HepG2 (cell line): ENCODE measurements around the gene CRAT. TPM values are rescaled to one million over a fixed set of nuclear protein-coding genes. Genes with fewer than 3 reads are reported as not detected.
A peak's percentile ranks its signal among the peaks of the same experiment; 100 is the strongest.

ENCODE experiments used
- ATF5 ChIP-seq: sonication (generic); formaldehyde crosslinking; IDR thresholded peaks from 2 replicates; pipeline ENCODE4 v1.4.0; 2020; ENCODE audit warnings: mild to moderate bottlenecking, low read depth, missing genetic modification reagents
- DMAP1 ChIP-seq: IDR thresholded peaks from 2 replicates; pipeline ENCODE4 v1.6.1; 2016
- DMTF1 ChIP-seq: sonication (generic); formaldehyde crosslinking; IDR thresholded peaks from 2 replicates; pipeline ENCODE4 v1.4.0; 2020; ENCODE audit warnings: mild to moderate bottlenecking, missing genetic modification reagents
- HMGXB4 ChIP-seq, 2 experiments: sonication (generic) in 1 of 2; formaldehyde crosslinking in 1 of 2; IDR thresholded peaks; 2 replicates each; pipeline versions ENCODE4 v1.4.0 to v1.6.1; 2018 to 2020; ENCODE audit warnings: missing genetic modification reagents in 2 of 2, borderline replicate concordance in 1 of 2, low read depth in 1 of 2, mild to moderate bottlenecking in 1 of 2, missing biosample characterization in 1 of 2
- HNF1B ChIP-seq: sonication (generic); formaldehyde crosslinking; IDR thresholded peaks from 2 replicates; pipeline ENCODE4 v1.5.1; 2020; ENCODE audit warnings: mild to moderate bottlenecking, moderate library complexity, missing genetic modification reagents
- HOMEZ ChIP-seq: IDR thresholded peaks from 2 replicates; pipeline ENCODE4 v1.6.1; 2016; ENCODE audit warnings: low read depth
- KDM1A ChIP-seq: IDR thresholded peaks from 2 replicates; pipeline ENCODE4 v1.6.1; 2016; ENCODE audit warnings: missing compliant biosample characterization
- MYPOP ChIP-seq: sonication (generic); formaldehyde crosslinking; IDR thresholded peaks from 2 replicates; pipeline ENCODE4 v1.8.1; 2023; ENCODE audit warnings: mild to moderate bottlenecking, moderate library complexity, missing genetic modification reagents
- POLR2AphosphoS5 ChIP-seq: IDR thresholded peaks from 2 replicates; pipeline ENCODE4 v1.6.1; 2012; ENCODE audit warnings: low read depth, low read length
- RARA ChIP-seq: IDR thresholded peaks from 2 replicates; pipeline ENCODE4 v1.6.1; 2016; ENCODE audit warnings: missing genetic modification reagents, missing compliant biosample characterization
- SRF ChIP-seq: IDR thresholded peaks from 2 replicates; pipeline ENCODE4 v1.6.1; 2011; ENCODE audit warnings: mild to moderate bottlenecking, low read depth, low read length, moderate library complexity
- USF2 ChIP-seq, 2 experiments: sonication (generic) in 1 of 2; formaldehyde crosslinking in 1 of 2; IDR thresholded peaks; 2 replicates each; pipeline versions ENCODE4 v1.5.1 to v1.6.1; 2011 to 2020; ENCODE audit warnings: borderline replicate concordance in 1 of 2, low read depth in 1 of 2, low read length in 1 of 2, mild to moderate bottlenecking in 1 of 2, missing genetic modification reagents in 1 of 2, moderate library complexity in 1 of 2
- ZBTB2 ChIP-seq: sonication (generic); formaldehyde crosslinking; IDR thresholded peaks from 2 replicates; pipeline ENCODE4 v1.8.0; 2022; ENCODE audit warnings: low read depth, missing genetic modification reagents
- ZFP1 ChIP-seq: IDR thresholded peaks from 2 replicates; pipeline ENCODE4 v1.6.1; 2016
- ZNF317 ChIP-seq: sonication (generic); formaldehyde crosslinking; IDR thresholded peaks from 2 replicates; pipeline ENCODE4 v1.5.0; 2020; ENCODE audit warnings: mild to moderate bottlenecking, missing genetic modification reagents
- ZNF724P ChIP-seq: sonication (generic); formaldehyde crosslinking; IDR thresholded peaks from 2 replicates; pipeline ENCODE4 v1.8.0; 2022; ENCODE audit warnings: missing genetic modification reagents, borderline replicate concordance
- polyA plus RNA-seq, 8 experiments: library from polyadenylated mRNA; depleted of rRNA in 3 of 8; stranded (reverse) in 7 of 8; unstranded in 1 of 8; fragments of >200 nt; fragmentation: Illumina TruSeq in 4 of 8; extraction: Trizol in 4 of 8; gene quantifications; 2 replicates each; pipeline versions ENCODE4 v1.2.1 to v1.2.3, GENCODE V29; 2011 to 2016; ENCODE audit warnings: low read depth in 4 of 8, missing spikeins in 1 of 8, mixed read lengths in 1 of 8; ENCODE audit not compliant: insufficient read depth in 1 of 8
- total RNA-seq, 5 experiments: library from RNA; depleted of rRNA; stranded (reverse); fragments of >200 nt; fragmentation: Illumina TruSeq; extraction: Trizol; gene quantifications; 2 replicates each; pipeline ENCODE4 v1.2.3, GENCODE V29; 2016; ENCODE audit warnings: low read depth in 1 of 5

The CRAT gene
- total and polyA plus RNA-seq, 2 of the 13 experiments (the other 11 are each of a cell fraction or from before 2014, with no cell fraction given) = 26.1 to 26.6 TPM

GRCh38 chr9:129139993-129140396, 29.4 kb upstream of the CRAT start (continued):
- TF ChIP-seq ATF5 (CRISPR knock-in tag) (no peak), HOMEZ (CRISPR knock-in tag) (0 out of 2 replicates have a peak, but pooled peaks have one; percentile 12), HMGXB4 (CRISPR knock-in tag; IDR thresholded peaks at IDR 0.05; ENCODE audit: borderline replicate concordance in 1 of 2, low read depth in 1 of 2) (no peak; a peak in 1 of 4 replicates), HNF1B (no peak), DMTF1 (CRISPR knock-in tag) (no peak), USF2 (IDR thresholded peaks at IDR 0.05; ENCODE audit: low read depth, low read length) (no peak), USF2 (CRISPR knock-in tag; IDR thresholded peaks at IDR 0.05; ENCODE audit: borderline replicate concordance) (no peak), ZFP1 (CRISPR knock-in tag) (no peak), KDM1A (no peak), SRF (peak; percentile 75), ZNF317 (no peak), MYPOP (no peak), ZBTB2 (no peak), ZNF724P (CRISPR knock-in tag) (no peak), POLR2AphosphoS5 (peak; percentile 80), DMAP1 (peak; percentile 25; the same call in 1 of the 2 replicates), RARA (CRISPR knock-in tag) (peak; percentile 14; the same call in 1 of the 2 replicates)
